HG03097 (cell line): Measurements from ENCODE around the gene FAM83E.
A peak's percentile ranks its signal among the peaks of the same experiment; 100 is the strongest.
"Not testable (repeated sequence)": the region's sequence is repeated elsewhere in the genome, so short reads cannot be mapped to it uniquely, and the experiment has no call there.

Source experiments
- ATAC-seq: cut with Tn5 transposase; IDR thresholded peaks from one replicate; pipeline ENCODE4 v1.9.1; 2021; ENCODE audit not compliant: unreplicated experiment, low FRiP score

Gene FAM83E

GRCh38 chr19:48614436-48615230 lies at the start of gene FAM83E:
TSS of gene FAM83E (minus strand) at chr19:48615076. CDS start at chr19:48613372, 1,704 bp downstream.
- no peak for ATAC-seq

DNA sequence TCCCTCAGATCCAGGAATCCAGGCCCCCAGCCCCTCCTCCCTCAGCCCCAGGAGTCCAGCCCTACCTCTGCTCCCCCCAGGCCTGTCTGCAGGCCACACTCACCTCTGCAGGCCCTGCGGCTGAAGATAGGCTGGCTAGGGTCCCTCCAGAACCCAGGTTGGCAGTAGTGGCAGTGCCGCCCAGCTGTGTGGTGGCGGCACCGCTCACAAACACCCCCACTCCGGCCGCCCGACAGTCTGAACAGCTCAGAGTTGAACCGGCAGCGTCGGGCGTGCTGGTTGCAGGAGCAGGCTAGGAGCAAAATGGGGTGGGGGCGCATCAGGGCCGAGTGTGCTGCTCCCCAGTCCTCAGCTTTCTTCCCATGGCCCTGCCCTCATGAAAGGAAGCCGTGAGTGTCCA lies 49.6 kb upstream of the FAM83E start:
- ATAC-seq, result no peak

DNA sequence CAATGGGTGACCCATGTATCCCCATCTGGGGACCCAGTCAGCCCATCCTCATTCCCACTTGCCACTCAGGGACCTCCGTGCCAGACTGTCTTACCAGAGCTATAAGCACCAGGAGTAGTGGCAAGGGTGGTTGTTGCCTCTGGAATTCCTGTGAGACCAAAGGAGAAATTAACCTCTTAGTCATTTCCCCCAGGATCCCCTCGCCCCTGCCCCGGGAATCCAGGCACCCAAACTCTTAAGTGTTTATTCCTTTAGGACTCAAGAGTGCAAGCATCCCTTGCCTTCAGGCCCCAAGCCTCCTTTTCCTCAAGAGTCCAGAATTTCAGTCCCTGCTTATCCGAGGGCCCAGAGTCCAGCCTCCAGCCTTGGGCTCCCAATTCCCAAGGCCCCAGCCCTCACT lies 48.8 kb upstream of the FAM83E start:
- ATAC-seq, result no peak

DNA sequence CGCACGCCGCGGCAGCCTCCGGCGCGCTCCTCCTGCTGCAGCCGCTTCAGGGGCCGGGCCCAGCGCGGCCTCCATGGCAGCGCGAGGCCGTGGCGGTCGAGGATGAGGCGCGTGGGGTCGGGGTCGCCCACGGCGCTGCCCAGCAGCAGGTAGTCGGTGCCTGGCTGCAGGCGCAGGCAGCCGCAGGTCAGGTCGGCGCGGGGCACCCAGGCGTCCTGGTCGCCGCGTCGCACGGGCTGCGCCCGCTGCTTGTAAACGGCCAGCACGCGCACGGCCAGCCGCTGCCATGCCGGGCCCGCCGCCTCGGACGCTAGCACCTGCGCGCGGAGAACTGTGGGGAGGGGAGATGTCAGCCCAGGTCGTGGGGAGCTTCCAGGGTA lies 46.8 kb upstream of the FAM83E start:
- no peak for ATAC-seq

- ATAC-seq, result peak; percentile 76
These were observed 46.2 kb upstream of the FAM83E start for GRCh38 chr19:48660852-48661710.

DNA sequence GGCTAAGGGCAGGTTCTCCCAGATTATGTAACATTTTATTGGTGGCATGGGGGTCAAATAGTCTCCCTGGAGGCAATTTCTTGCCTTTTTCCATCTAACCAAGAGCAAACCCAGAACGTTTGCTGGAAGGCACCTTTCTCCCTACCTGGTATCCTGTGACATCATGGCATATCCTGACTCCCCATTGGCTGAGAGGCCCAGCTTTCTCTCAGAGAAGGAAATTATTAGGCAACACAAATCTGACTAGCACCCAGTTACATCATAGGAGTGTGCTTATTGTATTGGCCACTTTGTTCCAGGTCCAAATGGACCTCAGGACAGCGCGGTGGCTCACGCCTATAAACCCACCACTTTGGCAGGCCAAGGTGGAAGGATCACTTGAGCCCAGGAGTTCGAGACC lies 44.9 kb upstream of the FAM83E start:
- ATAC-seq, result no peak

- ATAC-seq, result no peak
These were observed 43.6 kb upstream of the FAM83E start for GRCh38 chr19:48658483-48658882.

DNA sequence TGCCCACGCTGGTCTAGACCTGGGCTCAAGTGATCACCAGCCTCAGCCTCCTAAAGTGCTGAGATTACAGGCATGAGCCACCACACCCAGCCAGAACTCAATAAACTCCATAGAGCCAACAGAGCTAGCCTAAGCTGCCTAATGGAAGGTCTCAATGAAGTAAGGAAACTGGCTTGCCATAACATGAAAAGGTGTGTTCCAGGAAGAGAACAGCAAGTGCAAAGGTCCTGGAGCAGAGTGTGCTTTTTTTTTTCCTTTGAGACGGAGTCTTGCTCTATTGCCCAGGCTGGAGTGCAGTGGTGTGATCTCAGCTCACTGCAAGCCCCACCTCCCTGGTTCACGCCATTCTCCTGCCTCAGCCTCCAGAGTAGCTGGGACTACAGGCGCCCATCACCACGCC lies 43.0 kb upstream of the FAM83E start:
- not testable (repeated sequence) for ATAC-seq

DNA sequence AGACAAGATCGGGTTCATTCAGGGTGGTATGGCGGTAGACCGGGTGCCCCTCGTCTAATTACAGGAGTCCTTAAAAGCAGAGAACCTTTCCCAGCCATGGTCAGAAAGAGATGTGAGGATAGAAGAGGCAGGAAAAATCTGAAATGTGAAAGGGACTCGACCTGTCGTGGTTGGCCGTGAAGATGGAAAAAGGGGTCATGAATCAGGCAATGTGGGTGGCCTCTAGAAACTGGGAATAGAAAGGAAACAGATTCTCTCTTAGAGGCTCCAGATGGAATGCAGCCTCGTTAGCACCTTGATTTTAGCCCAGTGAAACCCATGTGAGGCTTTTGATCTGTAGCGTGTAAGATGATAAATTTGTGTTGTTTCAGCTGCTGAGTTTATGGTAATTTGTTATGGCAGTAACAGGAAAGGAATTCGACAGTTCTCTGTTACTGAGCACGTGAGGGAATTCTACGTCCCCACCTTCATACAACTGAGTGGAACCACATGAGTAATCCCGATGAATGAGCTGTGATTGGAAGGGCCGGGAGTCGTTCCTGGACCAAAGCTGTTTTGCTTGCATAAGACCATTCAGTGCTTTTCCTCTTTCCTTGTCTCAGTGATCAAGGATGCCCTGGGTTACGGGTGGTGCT lies 42.1 kb upstream of the FAM83E start:
- no peak for ATAC-seq

GRCh38 chr19:48654299-48655059 lies 39.6 kb upstream of the FAM83E start:
- no peak for ATAC-seq

DNA sequence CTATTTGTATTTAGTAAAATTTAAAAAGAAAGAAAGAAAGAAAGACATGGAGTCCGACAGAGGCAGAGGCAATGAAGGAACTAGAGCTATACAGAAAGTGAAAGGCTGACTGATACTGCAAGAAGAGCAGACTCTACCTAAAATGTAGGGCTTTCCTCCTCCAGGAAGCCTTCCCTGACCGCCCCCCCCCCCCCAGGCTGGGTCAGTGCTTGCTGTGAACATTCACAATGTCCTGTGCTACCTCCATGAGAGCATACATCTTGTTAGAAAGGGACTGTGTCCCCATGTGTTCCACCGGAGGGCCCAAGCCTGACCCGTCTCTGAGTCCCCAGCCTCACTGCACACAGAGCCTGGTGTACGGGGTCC lies 36.8 kb upstream of the FAM83E start:
- ATAC-seq, result no peak

GRCh38 chr19:48650974-48651682 lies 36.3 kb upstream of the FAM83E start:
- ATAC-seq, result no peak

GRCh38 chr19:48648134-48648533 lies 33.3 kb upstream of the FAM83E start:
- ATAC-seq, result no peak

GRCh38 chr19:48646722-48647216 lies 31.9 kb upstream of the FAM83E start:
- ATAC-seq, result no peak

DNA sequence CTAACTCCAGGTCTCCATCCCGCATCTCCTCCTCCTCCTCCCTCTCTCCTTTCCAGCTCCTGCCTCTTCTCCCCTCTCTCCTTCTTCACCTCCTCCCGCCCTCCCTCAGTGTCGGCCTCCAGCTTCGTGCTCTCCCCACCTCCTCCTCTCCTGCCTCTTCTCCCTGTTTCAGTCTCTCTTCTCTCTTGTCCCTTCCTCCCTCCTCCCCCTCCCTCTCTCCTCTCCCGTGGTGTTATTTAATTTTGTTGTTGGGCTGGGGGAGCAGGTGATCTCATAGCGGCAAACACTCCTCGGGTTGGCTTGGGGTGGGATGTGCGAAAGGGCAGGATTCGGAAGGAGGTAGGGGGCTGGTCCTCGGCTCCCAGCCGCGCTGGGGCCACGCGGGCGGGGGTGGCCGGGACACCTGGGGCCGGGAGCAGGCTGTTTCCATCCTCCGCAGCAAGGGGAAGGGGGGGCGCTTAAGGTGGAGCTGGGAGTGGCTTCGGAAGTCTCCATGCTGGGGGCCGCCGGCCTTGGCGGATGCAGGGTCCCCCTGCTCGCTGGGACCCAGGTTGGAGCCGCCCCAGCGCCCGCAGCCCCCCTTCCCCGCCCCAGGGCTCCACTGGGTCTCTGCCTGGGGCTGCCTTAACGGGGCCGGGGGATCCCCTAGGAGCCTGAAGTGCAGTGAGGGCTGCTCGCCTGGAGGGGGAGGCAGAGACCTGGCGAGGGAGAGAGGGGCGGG lies 31.3 kb upstream of the FAM83E start, which contains the start of gene CA11:
Gene CA11, minus strand, starts transcription at position 187 of the 721 bp plus-strand sequence. CDS start 555 bp downstream, outside the sequence.
- peak; percentile 61 for ATAC-seq

- no peak for ATAC-seq
These were observed 30.7 kb upstream of the FAM83E start for GRCh38 chr19:48645620-48646000.

- ATAC-seq, result peak; percentile 5
These were observed 30.2 kb upstream of the FAM83E start for GRCh38 chr19:48644839-48645619.

DNA sequence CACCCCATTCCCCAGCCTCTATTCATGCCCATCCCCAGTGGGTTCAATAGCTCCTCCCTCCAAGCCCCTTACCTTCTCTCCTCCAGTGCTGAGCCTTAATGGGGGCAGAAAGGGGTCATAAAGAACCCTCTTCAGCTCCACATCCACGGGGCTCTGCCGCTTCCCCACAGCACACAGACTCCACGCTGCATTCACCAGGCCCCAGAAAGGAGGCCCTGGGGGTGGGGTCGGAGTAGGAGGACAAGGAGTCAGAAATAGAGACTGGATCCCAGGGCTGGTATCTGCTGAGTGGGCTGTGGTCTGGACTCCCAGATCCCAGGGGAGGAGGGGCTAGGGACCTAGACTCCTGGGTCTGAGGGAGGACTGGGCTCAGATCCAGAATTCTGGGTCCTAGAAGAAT lies 29.5 kb upstream of the FAM83E start:
- ATAC-seq, result no peak
